HCT116 (cell line): ENCODE data around the gene SCAI. TPM values are rescaled to one million over a fixed set of nuclear protein-coding genes. Genes with fewer than 3 reads are reported as not detected.

ENCODE experiments used
- ATAC-seq: fragments of 200-7000 bp; cut with Tn5 transposase; 2 replicates; pipeline ENCODE4 v1.9.1; 2020; ENCODE audit warnings: mild to moderate bottlenecking, moderate library complexity
- BruUV-seq: library from RNA; stranded (reverse); fragments of 400-500 nt; replicated peaks from 2 replicates; lab custom pipeline; 2021; lab: Mats Ljungman, UMichigan
- CTCF ChIA-PET: fragments of 300-600 bp; sonication (Branson Sonifier 250); formaldehyde crosslinking; loops from one replicate; lab custom pipeline; 2021; ENCODE audit warnings: antibody characterized with exemption; lab: Charles Lee
- POLR2A ChIA-PET: fragments of 300-600, 350-600 bp; sonication (Branson Sonifier 250); formaldehyde crosslinking; loops from one replicate; lab custom pipeline; 2021; ENCODE audit warnings: antibody characterized with exemption; lab: Charles Lee
- RAD21 ChIA-PET, 2 experiments: fragments of 300-600 bp; sonication (Branson Sonifier 250); formaldehyde crosslinking; loops; one replicate each; lab custom pipeline; 2023; ENCODE audit warnings: low total read pairs in 2 of 2; ENCODE audit not compliant: uncharacterized antibody in 2 of 2, unreplicated experiment in 2 of 2, low non-redundant PET in 1 of 2; lab: Charles Lee
- DNase-seq: peaks from one replicate; pipeline ENCODE4 v3.0.0-alpha.2; 2010; ENCODE audit warnings: low read depth, low spot score
- H2AFZ ChIP-seq: fragments of 200-600 bp; shearing (Covaris generic), sonication (generic); 2 replicates; pipeline ENCODE4 v1.6.1; 2017; ENCODE audit warnings: low read depth, mixed run types, mixed read lengths, antibody characterized with exemption, low read length; ENCODE audit not compliant: poor library complexity, severe bottlenecking
- H3K27ac ChIP-seq: 2 replicates; pipeline ENCODE4 v1.5.1; 2012; ENCODE audit warnings: low read depth, low read length
- H3K27me3 ChIP-seq: fragments of 200-600 bp; sonication (generic); 2 replicates; pipeline ENCODE4 v1.6.1; 2016; ENCODE audit warnings: mixed run types, low read length, mixed read lengths; ENCODE audit not compliant: insufficient read depth
- H3K36me3 ChIP-seq, 2 experiments: fragments of 200-500 bp in 1 of 2; fragments of 200-600 bp in 1 of 2; sonication (Bioruptor generic) in 1 of 2; sonication (generic) in 1 of 2; 2 replicates each; pipeline versions ENCODE4 v1.5.1 to v1.6.1; 2014 to 2016; ENCODE audit warnings: low read length in 2 of 2, inconsistent platforms in 1 of 2, mixed read lengths in 1 of 2, mixed run types in 1 of 2; ENCODE audit not compliant: insufficient read depth in 2 of 2, control insufficient read depth in 1 of 2
- H3K4me1 ChIP-seq, 2 experiments: fragments of 200-600 bp in 1 of 2; sonication (generic) in 1 of 2; 2 replicates each; pipeline versions ENCODE4 v1.5.1 to v1.6.1; 2012 to 2017; ENCODE audit warnings: low read length in 2 of 2, inconsistent platforms in 1 of 2, mild to moderate bottlenecking in 1 of 2, mixed read lengths in 1 of 2, mixed run types in 1 of 2, moderate library complexity in 1 of 2; ENCODE audit not compliant: insufficient read depth in 2 of 2, control insufficient read depth in 1 of 2
- H3K4me2 ChIP-seq: fragments of 200-600 bp; sonication (generic); 2 replicates; pipeline ENCODE4 v1.6.1; 2017; ENCODE audit warnings: mixed run types, low read length, mixed read lengths
- H3K4me3 ChIP-seq, 2 experiments: fragments of 200-600 bp in 1 of 2; sonication (generic) in 1 of 2; replicated peaks in 1 of 2; 2 replicates each; pipeline ENCODE4 v1.5.1; 2011 to 2016; ENCODE audit warnings: low read length in 2 of 2, control low read depth in 1 of 2, low read depth in 1 of 2, mild to moderate bottlenecking in 1 of 2, mixed read lengths in 1 of 2, mixed run types in 1 of 2
- H3K79me2 ChIP-seq: fragments of 200-600 bp; sonication (generic); 2 replicates; pipeline ENCODE4 v1.6.1; 2017; ENCODE audit warnings: mild to moderate bottlenecking, mixed run types, low read length, moderate library complexity, mixed read lengths; ENCODE audit not compliant: insufficient read depth
- H3K9ac ChIP-seq: fragments of 200-600 bp; sonication (generic); 2 replicates; pipeline ENCODE4 v1.6.1; 2016; ENCODE audit warnings: low read length, mixed read lengths
- H3K9me2 ChIP-seq: fragments of 200-600 bp; sonication (generic), shearing (Covaris generic); 2 replicates; pipeline ENCODE4 v1.6.1; 2017; ENCODE audit warnings: mixed run types, mild to moderate bottlenecking, moderate library complexity; ENCODE audit not compliant: insufficient read depth
- H3K9me3 ChIP-seq, 2 experiments: fragments of 200-500 bp in 1 of 2; fragments of 200-600 bp in 1 of 2; sonication (Bioruptor generic) in 1 of 2; sonication (generic) in 1 of 2; 2 replicates each; pipeline ENCODE4 v1.6.1; 2014 to 2017; ENCODE audit warnings: low read length in 2 of 2, mixed read lengths in 2 of 2, inconsistent platforms in 1 of 2, low read depth in 1 of 2, mild to moderate bottlenecking in 1 of 2, mixed run types in 1 of 2, moderate library complexity in 1 of 2; ENCODE audit not compliant: control insufficient read depth in 1 of 2, insufficient read depth in 1 of 2
- H4K20me1 ChIP-seq: fragments of 200-600 bp; sonication (generic), shearing (Covaris generic); 2 replicates; pipeline ENCODE4 v1.6.1; 2017; ENCODE audit warnings: mixed run types, mild to moderate bottlenecking, moderate library complexity; ENCODE audit not compliant: insufficient read depth
- CBX3 ChIP-seq: IDR thresholded peaks from 2 replicates; pipeline ENCODE4 v1.6.1; 2012; ENCODE audit warnings: low read depth
- CEBPB ChIP-seq: IDR thresholded peaks from 2 replicates; pipeline ENCODE4 v1.6.1; 2012; ENCODE audit warnings: low read depth
- FOSL1 ChIP-seq: IDR thresholded peaks from 2 replicates; pipeline ENCODE4 v1.6.1; 2012; ENCODE audit warnings: low read depth
- MAX ChIP-seq: IDR thresholded peaks from 2 replicates; pipeline ENCODE4 v1.6.1; 2012
- POLR2AphosphoS5 ChIP-seq: IDR thresholded peaks from 2 replicates; pipeline ENCODE4 v1.6.1; 2011; ENCODE audit warnings: mild to moderate bottlenecking, low read depth, low read length, moderate library complexity
- SIN3A ChIP-seq: IDR thresholded peaks from 2 replicates; pipeline ENCODE4 v1.6.1; 2012; ENCODE audit warnings: low read depth
- TCF7L2 ChIP-seq: IDR thresholded peaks from 2 replicates; pipeline ENCODE4 v1.7.0; 2011; ENCODE audit warnings: borderline replicate concordance, inconsistent platforms; ENCODE audit not compliant: insufficient read depth, insufficient read length; ENCODE audit errors: extremely low read depth
- intact Hi-C: fragments of 100-400 bp; cut with micrococcal nuclease; formaldehyde crosslinking; loops from 2 replicates; pipeline ENCODE4 v1.10.0; 2022
- total RNA-seq: library from RNA; stranded (reverse); gene quantifications from one replicate; pipeline ENCODE4 v1.2.1, GENCODE V29; 2021; ENCODE audit not compliant: unreplicated experiment
- TF ChIP-seq, protein P1 (sequence below), 3 experiments: fragments of 200-600 bp in 1 of 3; sonication (generic) in 1 of 3; IDR thresholded peaks in 2 of 3; conservative IDR thresholded peaks in 1 of 3; 2 replicates each; pipeline ENCODE4 v1.5.1; 2012 to 2017; ENCODE audit warnings: low read depth in 2 of 3, low read length in 2 of 3, antibody characterized with exemption in 1 of 3, borderline replicate concordance in 1 of 3, control low read depth in 1 of 3, mild to moderate bottlenecking in 1 of 3, mixed read lengths in 1 of 3, mixed run types in 1 of 3, moderate library complexity in 1 of 3; ENCODE audit not compliant: insufficient read depth in 1 of 3

The SCAI gene
- total RNA-seq, 1 experiment from 2014 or later: 14.0 TPM

- Histone ChIP-seq H3K79me2 (peaks cover 1% of the 10 kb centered on the region; the same call in 1 of the 2 replicates), H3K27ac (no peak overlapping the region), H3K4me2 (no peak overlapping the region), H3K4me1 (no peaks in the 10 kb centered on the region), H3K9me2 (no peaks in the 10 kb centered on the region), H3K27me3 (no peaks in the 10 kb centered on the region), H3K4me3 (no peak overlapping the region), H4K20me1 (no peaks in the 10 kb centered on the region), H2AFZ (no peak overlapping the region), H3K9me3 (no peaks in the 10 kb centered on the region), H3K9ac (no peak overlapping the region), H3K36me3 (no peaks in the 10 kb centered on the region)
- CTCF ChIA-PET: no interaction called here
- no TSS peak for BruUV-seq
- ATAC-seq: no peak
- TF ChIP-seq MAX (no peak), TCF7L2 (no peak), POLR2AphosphoS5 (no peak), CEBPB (no peak), FOSL1 (no peak), CBX3 (no peak), SIN3A (no peak)
- TF ChIP-seq, protein P1, sequence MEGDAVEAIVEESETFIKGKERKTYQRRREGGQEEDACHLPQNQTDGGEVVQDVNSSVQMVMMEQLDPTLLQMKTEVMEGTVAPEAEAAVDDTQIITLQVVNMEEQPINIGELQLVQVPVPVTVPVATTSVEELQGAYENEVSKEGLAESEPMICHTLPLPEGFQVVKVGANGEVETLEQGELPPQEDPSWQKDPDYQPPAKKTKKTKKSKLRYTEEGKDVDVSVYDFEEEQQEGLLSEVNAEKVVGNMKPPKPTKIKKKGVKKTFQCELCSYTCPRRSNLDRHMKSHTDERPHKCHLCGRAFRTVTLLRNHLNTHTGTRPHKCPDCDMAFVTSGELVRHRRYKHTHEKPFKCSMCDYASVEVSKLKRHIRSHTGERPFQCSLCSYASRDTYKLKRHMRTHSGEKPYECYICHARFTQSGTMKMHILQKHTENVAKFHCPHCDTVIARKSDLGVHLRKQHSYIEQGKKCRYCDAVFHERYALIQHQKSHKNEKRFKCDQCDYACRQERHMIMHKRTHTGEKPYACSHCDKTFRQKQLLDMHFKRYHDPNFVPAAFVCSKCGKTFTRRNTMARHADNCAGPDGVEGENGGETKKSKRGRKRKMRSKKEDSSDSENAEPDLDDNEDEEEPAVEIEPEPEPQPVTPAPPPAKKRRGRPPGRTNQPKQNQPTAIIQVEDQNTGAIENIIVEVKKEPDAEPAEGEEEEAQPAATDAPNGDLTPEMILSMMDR (IDR thresholded peaks at IDR 0.05 in 2 of 3, conservative IDR thresholded peaks at IDR 0.05 in 1 of 3; ENCODE audit: borderline replicate concordance in 1 of 3, insufficient read depth in 1 of 3, low read depth in 2 of 3, low read length in 2 of 3): no peak
- DNase-seq: no peak
- intact Hi-C loops: no loop called here
- POLR2A ChIA-PET: no interaction called here
- RAD21 ChIA-PET: no interaction called here
These were observed 39.4 kb downstream of the SCAI start for GRCh38 chr9:125103770-125104460.
